Mesendoderm (in vitro differentiated cells): ENCODE measurements around the gene FGF8.

Source experiments
- DNase-seq: peaks from one replicate; pipeline ENCODE4 v3.0.0; 2013
- H2AK5ac ChIP-seq: 2 replicates; pipeline ENCODE4 v1.6.1; 2013; ENCODE audit warnings: low read length, inconsistent platforms
- H2BK120ac ChIP-seq: 2 replicates; pipeline ENCODE4 v1.6.1; 2013; ENCODE audit warnings: low read depth, mild to moderate bottlenecking, low read length, moderate library complexity, mixed read lengths
- H2BK15ac ChIP-seq: replicated peaks from 2 replicates; pipeline ENCODE4 v1.6.1; 2013; ENCODE audit warnings: low read depth, mild to moderate bottlenecking, moderate library complexity
- H2BK5ac ChIP-seq: 2 replicates; pipeline ENCODE4 v1.6.1; 2013; ENCODE audit warnings: low read length, inconsistent platforms
- H3K18ac ChIP-seq: 2 replicates; pipeline ENCODE4 v1.6.1; 2013; ENCODE audit warnings: mild to moderate bottlenecking, low read length, mixed read lengths
- H3K23ac ChIP-seq: one replicate; pipeline ENCODE4 v1.6.1; 2013; ENCODE audit warnings: low read length
- H3K27ac ChIP-seq: 2 replicates; pipeline ENCODE4 v1.5.1; 2013; ENCODE audit warnings: low read depth, mild to moderate bottlenecking, inconsistent platforms, low read length, moderate library complexity
- H3K27me3 ChIP-seq: 2 replicates; pipeline ENCODE4 v1.6.1; 2013; ENCODE audit warnings: low read length, control low read depth, mild to moderate bottlenecking, inconsistent platforms; ENCODE audit not compliant: insufficient read depth, poor library complexity
- H3K36me3 ChIP-seq: 2 replicates; pipeline ENCODE4 v1.6.1; 2013; ENCODE audit warnings: low read length, inconsistent platforms; ENCODE audit not compliant: control insufficient read depth, insufficient read depth
- H3K4ac ChIP-seq: one replicate; pipeline ENCODE4 v1.6.1; 2013; ENCODE audit warnings: low read depth, mild to moderate bottlenecking, low read length, moderate library complexity
- H3K4me1 ChIP-seq: 2 replicates; pipeline ENCODE4 v1.6.1; 2013; ENCODE audit warnings: low read depth, low read length, inconsistent platforms; ENCODE audit not compliant: control insufficient read depth
- H3K4me2 ChIP-seq: 2 replicates; pipeline ENCODE4 v1.6.1; 2013; ENCODE audit warnings: low read length
- H3K4me3 ChIP-seq: 2 replicates; pipeline ENCODE4 v1.5.1; 2013; ENCODE audit warnings: mild to moderate bottlenecking, low read length
- H3K56ac ChIP-seq: one replicate; pipeline ENCODE4 v1.6.1; 2013; ENCODE audit warnings: low read length
- H3K79me1 ChIP-seq: 2 replicates; pipeline ENCODE4 v1.6.1; 2013; ENCODE audit warnings: low read length, inconsistent platforms
- H3K79me2 ChIP-seq: 2 replicates; pipeline ENCODE4 v1.6.1; 2013; ENCODE audit warnings: mild to moderate bottlenecking, low read length; ENCODE audit not compliant: control insufficient read depth, insufficient read depth
- H3K9ac ChIP-seq: 2 replicates; pipeline ENCODE4 v1.6.1; 2013; ENCODE audit warnings: low read length, inconsistent platforms
- H4K5ac ChIP-seq: one replicate; pipeline ENCODE4 v1.6.1; 2013; ENCODE audit warnings: low read length
- H4K8ac ChIP-seq: one replicate; pipeline ENCODE4 v1.6.1; 2013; ENCODE audit warnings: low read depth, mild to moderate bottlenecking, control low read depth, low read length, moderate library complexity
- WGBS: extraction: QIAGEN DNeasy Blood & Tissue Kit; methylation state at CpG from one replicate; pipeline ENCODE4 v1.1.7; 2013; ENCODE audit warnings: low lambda C conversion rate, missing lambda C conversion rate; ENCODE audit not compliant: insufficient coverage; ENCODE audit errors: extremely low coverage; 5-methylcytosine and 5-hydroxymethylcytosine counted together

FGF8 gene

DNA sequence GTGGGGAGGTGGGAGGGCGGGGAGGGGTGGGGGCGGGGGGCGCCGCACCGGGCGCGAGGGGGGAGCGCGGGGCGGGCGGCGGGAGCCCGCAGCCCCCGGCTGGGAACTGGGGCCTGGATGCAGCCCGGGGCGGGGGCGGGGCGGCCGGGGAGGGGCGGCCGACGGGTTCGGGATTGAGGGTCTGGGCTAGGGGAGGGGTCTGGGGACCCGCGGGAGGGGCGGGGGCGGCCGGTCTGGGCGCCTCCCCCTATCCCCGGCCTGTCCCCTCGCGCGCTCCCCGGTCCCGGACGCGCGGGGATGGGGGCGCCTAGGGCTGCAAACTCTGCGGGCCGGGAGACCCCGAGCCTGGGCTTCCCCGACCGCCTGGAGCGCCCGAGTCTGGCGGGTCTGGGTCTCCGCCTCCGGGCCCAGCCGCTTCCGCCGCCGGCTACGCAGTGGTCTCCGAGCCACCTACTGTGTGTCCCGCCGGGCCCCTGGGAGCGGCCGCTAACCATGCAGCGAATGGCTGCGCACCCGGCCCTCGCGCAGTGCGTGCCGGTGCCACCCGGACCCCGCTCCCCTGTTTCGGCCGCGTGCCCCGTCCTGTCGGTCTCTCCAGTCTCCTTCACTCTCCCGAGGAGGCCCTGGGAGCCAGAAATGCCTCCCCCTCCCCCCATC lies 375 bp upstream of the FGF8 start:
- H3K4me2 ChIP-seq = peak overlapping the region; percentile 37
- H3K18ac ChIP-seq = peak overlapping the region; percentile 57
- peak overlapping the region; percentile 77 for H3K56ac ChIP-seq
- no peak overlapping the region for H2BK5ac ChIP-seq
- H4K5ac ChIP-seq = no peak overlapping the region
- H3K23ac ChIP-seq = no peak overlapping the region
- no peak overlapping the region for H3K4me3 ChIP-seq
- H3K79me2 ChIP-seq = no peaks in the 10 kb centered on the region
- no peak overlapping the region for H3K27ac ChIP-seq
- no peak overlapping the region for H4K8ac ChIP-seq
- H2BK120ac ChIP-seq = no peak overlapping the region
- peaks cover 29% of the 10 kb centered on the region for H3K4me1 ChIP-seq
- peaks cover 17% of the 10 kb centered on the region for H3K27me3 ChIP-seq
- H3K79me1 ChIP-seq = no peaks in the 10 kb centered on the region
- peak; percentile 30 for DNase-seq
- no peak overlapping the region for H2BK15ac ChIP-seq
- H3K4ac ChIP-seq = peak overlapping the region; percentile 66
- no peak overlapping the region for H2AK5ac ChIP-seq
- WGBS = no CpG with 5 or more reads among the region's 74 CpGs
- H3K36me3 ChIP-seq = no peaks in the 10 kb centered on the region
- H3K9ac ChIP-seq = peak overlapping the region; percentile 46

DNA sequence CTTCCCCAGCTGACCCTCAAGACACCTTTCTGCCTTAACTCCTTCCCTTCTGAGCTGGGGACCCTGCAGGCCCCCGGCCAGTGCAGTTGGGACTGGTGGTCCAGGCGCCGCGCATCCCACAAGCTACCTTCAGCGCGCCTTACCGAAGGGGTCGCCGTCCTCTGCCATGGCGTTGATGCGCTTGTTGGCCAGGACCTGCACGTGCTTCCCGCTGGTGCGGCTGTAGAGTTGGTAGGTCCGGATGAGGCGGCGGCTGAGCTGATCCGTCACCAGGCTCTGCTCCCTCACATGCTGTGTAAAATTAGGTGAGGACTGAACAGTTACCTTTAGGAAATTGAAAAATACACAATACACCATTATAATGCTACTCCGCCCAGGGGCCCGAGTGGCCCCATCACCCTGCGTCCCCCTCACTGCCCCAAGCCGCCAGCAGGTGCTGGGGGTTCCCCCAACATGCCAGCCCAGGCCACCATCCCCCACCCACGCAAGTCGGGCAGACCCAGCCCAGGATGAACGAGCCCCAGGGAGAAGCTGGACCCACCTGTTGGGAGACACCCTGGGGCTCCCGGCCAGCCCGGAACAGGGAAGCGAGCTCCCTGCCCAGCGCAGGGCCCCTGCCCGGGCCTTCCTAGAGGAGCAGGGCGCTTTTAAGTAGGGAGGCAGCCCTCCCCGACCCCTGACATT lies 1.2 kb downstream of the FGF8 start:
- peak overlapping the region; percentile 5 for H2BK120ac ChIP-seq
- peak; percentile 53 for DNase-seq
- peak overlapping the region; percentile 19 for H3K4me3 ChIP-seq
- H3K23ac ChIP-seq = no peak overlapping the region
- H3K4ac ChIP-seq = no peak overlapping the region
- no peak overlapping the region for H2BK15ac ChIP-seq
- no peak overlapping the region for H4K8ac ChIP-seq
- no peaks in the 10 kb centered on the region for H3K79me2 ChIP-seq
- H3K9ac ChIP-seq = peak overlapping the region; percentile 57
- H3K18ac ChIP-seq = peak overlapping the region; percentile 57
- no peak overlapping the region for H2BK5ac ChIP-seq
- no peak overlapping the region for H2AK5ac ChIP-seq
- H3K27me3 ChIP-seq = peaks cover 17% of the 10 kb centered on the region
- WGBS = no CpG with 5 or more reads among the region's 32 CpGs
- peaks cover 23% of the 10 kb centered on the region for H3K4me1 ChIP-seq
- H3K56ac ChIP-seq = peak overlapping the region; percentile 91
- no peak overlapping the region for H3K27ac ChIP-seq
- H4K5ac ChIP-seq = no peak overlapping the region
- no peaks in the 10 kb centered on the region for H3K79me1 ChIP-seq
- no peaks in the 10 kb centered on the region for H3K36me3 ChIP-seq
- H3K4me2 ChIP-seq = peak overlapping the region; percentile 41

DNA sequence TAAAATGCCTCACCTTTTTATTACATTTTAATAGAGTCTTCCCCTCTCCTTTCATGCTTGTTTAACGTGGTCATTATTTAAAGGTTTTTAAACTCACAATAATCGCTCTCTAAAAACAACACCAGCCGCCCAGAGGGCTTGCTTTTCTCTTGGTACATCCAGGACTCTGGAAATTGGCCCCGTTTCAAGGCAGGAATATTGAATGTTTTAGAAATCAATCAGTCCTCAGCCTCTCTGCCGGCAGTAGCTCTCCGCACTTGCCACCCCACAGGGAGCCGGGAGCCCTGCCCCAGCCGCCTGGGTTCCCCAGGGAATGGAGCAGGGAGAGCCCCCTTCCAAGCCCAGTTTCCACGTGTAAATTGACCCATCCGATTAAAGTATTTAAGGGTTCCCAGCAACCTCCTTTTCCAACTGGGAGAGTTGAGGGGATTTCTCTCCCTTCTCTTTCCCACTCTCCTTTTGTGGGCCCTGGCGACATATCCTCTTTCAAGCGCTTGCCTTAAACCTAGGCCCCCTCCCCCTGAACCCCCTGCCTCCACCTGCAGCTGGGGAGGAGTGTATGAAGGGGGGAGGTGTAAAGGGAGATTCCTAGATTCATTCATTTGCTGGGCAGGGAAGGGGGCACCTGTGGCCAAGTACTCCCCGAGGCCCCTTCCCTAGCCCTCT lies 1.9 kb downstream of the FGF8 start:
- no peaks in the 10 kb centered on the region for H3K36me3 ChIP-seq
- no peak overlapping the region for H4K8ac ChIP-seq
- no peak overlapping the region for H3K18ac ChIP-seq
- no peak overlapping the region for H3K27ac ChIP-seq
- H3K56ac ChIP-seq = peak overlapping the region; percentile 37
- H3K4ac ChIP-seq = no peak overlapping the region
- no peaks in the 10 kb centered on the region for H3K79me2 ChIP-seq
- H4K5ac ChIP-seq = no peak overlapping the region
- peaks cover 17% of the 10 kb centered on the region for H3K27me3 ChIP-seq
- peak; percentile 10 for DNase-seq
- H3K4me3 ChIP-seq = no peak overlapping the region
- H3K79me1 ChIP-seq = no peaks in the 10 kb centered on the region
- H2AK5ac ChIP-seq = no peak overlapping the region
- peaks cover 23% of the 10 kb centered on the region for H3K4me1 ChIP-seq
- no peak overlapping the region for H2BK120ac ChIP-seq
- H3K4me2 ChIP-seq = peak overlapping the region; percentile 8
- WGBS = no CpG with 5 or more reads among the region's 13 CpGs
- no peak overlapping the region for H2BK15ac ChIP-seq
- H2BK5ac ChIP-seq = no peak overlapping the region
- peak overlapping the region; percentile 69 for H3K23ac ChIP-seq
- no peak overlapping the region for H3K9ac ChIP-seq

DNA sequence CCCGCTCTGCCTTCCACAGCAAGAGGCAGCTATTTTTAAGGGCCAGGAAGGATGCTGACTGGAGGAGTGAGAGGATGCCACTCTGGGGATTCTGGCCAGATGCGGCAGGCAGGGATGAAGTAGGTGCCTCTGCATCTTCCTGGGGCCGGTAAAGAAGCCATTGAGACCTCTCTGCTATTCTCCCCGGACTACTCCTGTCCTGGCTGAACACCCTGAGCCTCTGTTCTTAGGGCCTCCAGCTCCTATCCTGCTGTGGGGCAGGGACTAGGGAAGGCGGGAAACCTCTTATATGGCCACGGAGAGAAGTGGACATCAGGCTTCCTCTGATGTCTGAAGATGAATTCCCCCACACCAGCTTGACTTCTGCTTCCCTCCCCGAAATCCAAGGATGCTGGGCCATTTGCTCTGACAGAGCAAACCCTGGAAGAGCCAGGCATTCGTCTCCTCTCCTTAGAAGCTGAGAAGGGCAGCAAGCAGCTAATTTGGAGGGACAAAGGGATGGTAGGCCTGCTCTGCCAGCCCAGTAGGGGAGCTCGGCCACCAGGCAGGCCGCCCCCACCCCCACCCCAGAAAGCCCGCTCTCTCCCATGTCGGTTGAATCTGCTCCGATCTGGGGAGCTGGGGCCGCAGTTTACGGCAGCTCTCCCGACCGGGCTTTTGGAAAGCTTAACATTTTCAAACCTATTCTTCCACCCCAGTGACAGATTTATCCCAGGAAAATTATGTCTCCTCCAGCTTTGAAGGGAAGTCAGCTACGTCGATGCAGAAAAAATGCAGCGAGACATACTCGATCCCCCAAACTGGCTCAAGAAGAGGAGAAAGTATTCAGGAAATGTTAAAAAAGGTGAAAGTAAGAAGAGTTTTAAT lies 2.8 kb downstream of the FGF8 start:
- H4K5ac ChIP-seq = no peak overlapping the region
- H3K23ac ChIP-seq = peak overlapping the region; percentile 16
- H4K8ac ChIP-seq = no peak overlapping the region
- H3K79me1 ChIP-seq = no peaks in the 10 kb centered on the region
- peaks cover 17% of the 10 kb centered on the region for H3K27me3 ChIP-seq
- no peak overlapping the region for H3K4me3 ChIP-seq
- no peak overlapping the region for H2BK15ac ChIP-seq
- H3K4me1 ChIP-seq = peaks cover 22% of the 10 kb centered on the region
- peak overlapping the region; percentile 6 for H3K4me2 ChIP-seq
- no peaks in the 10 kb centered on the region for H3K79me2 ChIP-seq
- H2BK5ac ChIP-seq = no peak overlapping the region
- H3K56ac ChIP-seq = peak overlapping the region; percentile 51
- no peak overlapping the region for H3K27ac ChIP-seq
- no peak overlapping the region for H3K18ac ChIP-seq
- H2AK5ac ChIP-seq = no peak overlapping the region
- no peaks in the 10 kb centered on the region for H3K36me3 ChIP-seq
- no CpG with 5 or more reads among the region's 21 CpGs for WGBS
- peak overlapping the region; percentile 37 for H3K9ac ChIP-seq
- no peak overlapping the region for H2BK120ac ChIP-seq
- DNase-seq = no peak
- no peak overlapping the region for H3K4ac ChIP-seq

DNA sequence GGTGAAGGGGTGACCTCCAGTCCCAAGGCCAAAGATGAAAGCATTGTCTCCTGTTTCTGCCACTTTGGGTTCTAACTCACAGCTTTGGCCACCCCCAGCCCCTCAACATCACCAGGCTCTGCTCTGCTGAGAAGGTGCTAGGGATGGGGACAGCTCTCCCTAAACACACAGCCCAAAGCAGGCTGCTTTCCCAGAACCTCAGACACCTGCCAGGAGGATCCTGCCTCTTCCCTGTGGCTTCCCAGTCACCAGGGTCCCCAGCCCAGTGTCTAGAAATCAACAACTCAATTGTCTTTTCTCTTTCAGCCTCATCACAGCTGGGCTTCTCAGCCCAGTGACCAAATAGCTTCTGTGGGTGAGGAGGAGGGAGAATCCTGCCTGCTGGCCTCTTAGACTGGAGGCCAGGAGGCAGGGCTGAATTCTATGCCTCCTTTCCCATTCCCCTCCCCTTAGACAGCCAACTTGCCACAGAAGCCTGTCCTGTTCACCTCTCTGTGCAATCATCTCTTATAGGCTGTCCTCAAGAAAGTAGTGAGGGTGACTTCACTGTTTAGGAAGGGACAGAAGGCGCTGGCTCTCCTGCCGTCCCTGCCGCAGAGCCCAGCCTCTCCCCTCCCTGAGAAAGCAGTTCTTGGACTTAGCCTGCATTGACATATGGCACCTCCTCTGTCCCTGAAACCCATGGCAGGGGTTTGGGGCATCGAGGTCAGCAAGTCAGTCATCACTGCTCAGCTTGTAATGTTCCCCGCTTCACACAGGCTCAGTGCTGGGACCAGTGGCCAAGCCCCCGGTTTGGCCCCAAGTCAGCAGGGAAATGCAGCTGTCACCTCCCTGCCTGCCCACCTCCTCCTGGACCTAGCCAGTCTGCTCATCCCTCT lies 3.7 kb downstream of the FGF8 start:
- Histone ChIP-seq H2AK5ac (no peak overlapping the region), H3K4me2 (no peak overlapping the region), H4K8ac (no peak overlapping the region), H3K4ac (no peak overlapping the region), H3K27ac (no peak overlapping the region), H3K27me3 (peaks cover 17% of the 10 kb centered on the region), H3K23ac (no peak overlapping the region), H3K4me3 (no peak overlapping the region), H3K56ac (no peak overlapping the region), H2BK120ac (no peak overlapping the region), H4K5ac (no peak overlapping the region), H2BK15ac (no peak overlapping the region), H3K79me1 (no peaks in the 10 kb centered on the region), H3K4me1 (peaks cover 16% of the 10 kb centered on the region), H3K36me3 (no peaks in the 10 kb centered on the region), H3K18ac (no peak overlapping the region), H2BK5ac (no peak overlapping the region), H3K79me2 (no peaks in the 10 kb centered on the region), H3K9ac (no peak overlapping the region)
- WGBS = no CpG with 5 or more reads among the region's 6 CpGs
- DNase-seq = no peak
